ENCODE measurements around the gene ICAM2. TPM values are rescaled to one million over a fixed set of nuclear protein-coding genes. Genes with fewer than 3 reads are reported as not detected.
A peak's percentile ranks its signal among the peaks of the same experiment; 100 is the strongest.

The ICAM2 gene
- total RNA-seq, 1 donor from 2014 or later = 212 TPM

DNA sequence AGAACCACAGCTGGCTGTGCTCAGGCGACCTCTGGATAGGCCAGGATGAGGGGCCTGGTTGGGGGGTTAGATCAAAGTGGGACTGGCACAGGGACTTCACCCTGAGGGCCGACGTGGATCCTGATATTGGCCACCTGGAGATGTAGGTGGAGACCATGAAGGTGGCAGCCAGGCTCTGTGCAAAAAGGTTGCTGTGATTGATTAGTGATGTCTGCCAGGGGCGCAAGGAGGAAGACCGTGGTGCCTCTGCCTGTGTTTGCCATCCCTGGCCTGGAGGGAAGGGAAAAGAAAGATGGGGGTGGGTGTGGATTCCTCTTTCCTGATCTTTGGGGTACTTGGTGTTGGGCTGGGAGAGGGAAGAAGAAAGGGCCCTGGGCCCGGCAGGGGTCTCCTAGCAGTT lies 47.2 kb downstream of the ICAM2 start:
- Histone ChIP-seq H3K27me3 (no peaks in the 10 kb centered on the region), H3K36me3 (no peaks in the 10 kb centered on the region), H3K4me1 (no peaks in the 10 kb centered on the region), H3K9me3 (no peaks in the 10 kb centered on the region), H3K4me3 (no peak overlapping the region), H3K27ac (no peak overlapping the region)
- no peak for DNase-seq (ENCODE audit: low spot score in 2 of 2)
- TF ChIP-seq, protein P1, sequence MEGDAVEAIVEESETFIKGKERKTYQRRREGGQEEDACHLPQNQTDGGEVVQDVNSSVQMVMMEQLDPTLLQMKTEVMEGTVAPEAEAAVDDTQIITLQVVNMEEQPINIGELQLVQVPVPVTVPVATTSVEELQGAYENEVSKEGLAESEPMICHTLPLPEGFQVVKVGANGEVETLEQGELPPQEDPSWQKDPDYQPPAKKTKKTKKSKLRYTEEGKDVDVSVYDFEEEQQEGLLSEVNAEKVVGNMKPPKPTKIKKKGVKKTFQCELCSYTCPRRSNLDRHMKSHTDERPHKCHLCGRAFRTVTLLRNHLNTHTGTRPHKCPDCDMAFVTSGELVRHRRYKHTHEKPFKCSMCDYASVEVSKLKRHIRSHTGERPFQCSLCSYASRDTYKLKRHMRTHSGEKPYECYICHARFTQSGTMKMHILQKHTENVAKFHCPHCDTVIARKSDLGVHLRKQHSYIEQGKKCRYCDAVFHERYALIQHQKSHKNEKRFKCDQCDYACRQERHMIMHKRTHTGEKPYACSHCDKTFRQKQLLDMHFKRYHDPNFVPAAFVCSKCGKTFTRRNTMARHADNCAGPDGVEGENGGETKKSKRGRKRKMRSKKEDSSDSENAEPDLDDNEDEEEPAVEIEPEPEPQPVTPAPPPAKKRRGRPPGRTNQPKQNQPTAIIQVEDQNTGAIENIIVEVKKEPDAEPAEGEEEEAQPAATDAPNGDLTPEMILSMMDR (IDR thresholded peaks at IDR 0.05) = no peak
- intact Hi-C loops (cut with DNase I) = no loop called here

DNA sequence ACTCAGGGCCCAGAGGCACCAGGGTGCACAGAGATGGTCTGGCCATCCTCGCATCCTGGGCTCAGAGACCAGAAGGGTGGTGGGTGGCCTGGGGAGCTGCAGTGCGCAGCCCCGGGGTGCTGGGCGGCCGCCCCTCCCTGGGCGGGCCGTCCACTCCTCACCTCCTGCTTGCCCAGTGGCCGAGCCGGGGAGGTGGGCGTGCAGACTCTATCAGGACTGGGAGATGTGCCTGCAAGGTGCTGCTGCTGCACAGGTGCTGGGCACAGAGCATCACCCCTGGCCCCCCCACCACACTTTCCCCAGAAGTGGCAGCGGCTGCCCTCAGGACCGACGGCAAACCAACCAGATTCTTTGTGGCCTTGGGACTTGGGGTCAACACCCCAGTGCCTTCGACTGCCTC lies 47.6 kb downstream of the ICAM2 start, which contains the start of gene SCN4A:
Gene SCN4A (minus strand): TSS at position 123 of the 400 bp plus-strand sequence. CDS start 77 bp downstream, at position 46.
- Histone ChIP-seq H3K4me3 (no peak within 1 kb of the TSS), H3K27ac (no peak within 1 kb of the TSS), H3K36me3 (no peaks in the 10 kb centered on the region), H3K27me3 (no peaks in the 10 kb centered on the region), H3K4me1 (no peaks in the 10 kb centered on the region), H3K9me3 (no peaks in the 10 kb centered on the region)
- DNase-seq (ENCODE audit: low spot score in 2 of 2) = no peak
- intact Hi-C loops (cut with DNase I) = no loop called here
- TF ChIP-seq, protein P1 (IDR thresholded peaks at IDR 0.05) = no peak

- intact Hi-C loops (cut with DNase I) = no loop called here
- H3K9me3 ChIP-seq = no peaks in the 10 kb centered on the region
- no peak overlapping the region for H3K27ac ChIP-seq
- DNase-seq (ENCODE audit: low spot score in 2 of 2) = no peak
- H3K36me3 ChIP-seq = no peaks in the 10 kb centered on the region
- TF ChIP-seq, protein P1 (IDR thresholded peaks at IDR 0.05) = no peak
- no peaks in the 10 kb centered on the region for H3K4me1 ChIP-seq
- no peak overlapping the region for H3K4me3 ChIP-seq
- H3K27me3 ChIP-seq = no peaks in the 10 kb centered on the region
Measured at GRCh38 chr17:63969278-63969677, 51.2 kb downstream of the ICAM2 start.

GRCh38 chr17:63967953-63968352 lies 52.5 kb downstream of the ICAM2 start:
- intact Hi-C loops (cut with DNase I) = no loop called here
- H3K9me3 ChIP-seq = no peaks in the 10 kb centered on the region
- H3K4me1 ChIP-seq = no peaks in the 10 kb centered on the region
- no peaks in the 10 kb centered on the region for H3K36me3 ChIP-seq
- no peaks in the 10 kb centered on the region for H3K27me3 ChIP-seq
- no peak overlapping the region for H3K27ac ChIP-seq
- DNase-seq (ENCODE audit: low spot score in 2 of 2) = no peak
- TF ChIP-seq, protein P1 (IDR thresholded peaks at IDR 0.05) = no peak
- no peak overlapping the region for H3K4me3 ChIP-seq

DNA sequence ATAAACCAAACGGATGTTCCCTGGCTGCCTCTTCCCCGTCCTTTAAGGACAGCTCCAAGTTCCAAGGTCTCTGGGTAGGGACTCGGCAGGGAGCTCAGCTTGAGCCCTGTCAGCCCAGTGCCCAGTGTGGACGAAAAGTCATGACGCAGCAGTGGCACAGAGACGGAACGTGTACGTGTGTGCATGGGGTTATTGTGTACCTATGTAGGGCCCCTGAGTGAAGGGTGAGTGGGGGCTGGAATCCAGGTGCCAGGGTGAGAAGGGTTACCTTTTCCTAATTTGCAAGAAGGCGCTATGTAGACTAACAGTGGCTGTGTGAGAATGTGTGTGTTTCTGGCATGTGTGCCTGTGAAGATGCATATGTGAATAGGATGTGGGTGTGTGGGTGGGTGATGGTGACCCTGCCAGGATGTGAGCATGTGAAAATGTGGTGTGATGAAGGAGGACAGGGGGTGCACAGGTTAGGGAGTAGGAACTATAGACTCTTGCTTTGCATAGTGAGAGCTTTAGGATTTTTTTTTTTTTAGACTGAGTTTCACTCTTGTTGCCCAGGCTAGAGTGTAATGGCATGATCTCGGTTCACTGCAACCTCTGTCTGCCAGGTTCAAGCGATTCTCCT lies 53.7 kb downstream of the ICAM2 start:
- intact Hi-C loops (cut with DNase I) = no loop called here
- TF ChIP-seq, protein P1 (IDR thresholded peaks at IDR 0.05) = no peak
- Histone ChIP-seq H3K27ac (no peak overlapping the region), H3K27me3 (no peaks in the 10 kb centered on the region), H3K4me3 (no peak overlapping the region), H3K4me1 (no peaks in the 10 kb centered on the region), H3K9me3 (no peaks in the 10 kb centered on the region), H3K36me3 (no peaks in the 10 kb centered on the region)
- DNase-seq (ENCODE audit: low spot score in 2 of 2) = no peak

DNA sequence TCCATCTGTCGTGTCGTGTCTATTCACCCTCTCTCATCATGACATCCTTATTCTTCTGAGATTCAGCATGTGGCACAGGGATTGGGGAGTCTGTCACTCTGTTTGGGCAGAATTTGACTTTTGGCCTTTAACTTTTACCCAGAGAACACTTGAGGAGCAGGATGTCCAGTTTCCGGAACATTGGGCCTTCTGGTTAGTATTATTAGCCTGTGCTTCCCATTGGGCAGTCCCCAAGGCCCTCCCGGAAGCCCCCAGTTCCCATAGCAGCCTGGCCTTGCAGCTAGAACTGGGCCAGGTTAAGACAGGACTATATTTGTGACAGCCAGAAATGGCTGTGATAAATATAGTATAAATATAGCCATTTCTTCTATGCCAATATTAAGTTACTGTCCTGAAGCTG lies 57.3 kb downstream of the ICAM2 start:
- peak overlapping the region; percentile 32 to 65 for H3K27ac ChIP-seq
- intact Hi-C loops (cut with DNase I) = no loop called here

More for the DNA sequence above, 57.3 kb downstream of the ICAM2 start:
- Histone ChIP-seq H3K9me3 (no peaks in the 10 kb centered on the region), H3K36me3 (no peaks in the 10 kb centered on the region), H3K4me1 (no peaks in the 10 kb centered on the region), H3K27me3 (no peaks in the 10 kb centered on the region), H3K4me3 (no peak overlapping the region)
- TF ChIP-seq, protein P1 (IDR thresholded peaks at IDR 0.05) = no peak
- no peak for DNase-seq (ENCODE audit: low spot score in 2 of 2)
